Hematopoietic multipotent progenitor cell treated with erythropoietin and hydrocortisone succinate and interleukin-3 and kit ligand, for 4 days (in vitro differentiated cells): ENCODE data around the gene LRRC3B.
"Not testable (repeated sequence)": the region's sequence is repeated elsewhere in the genome, so short reads cannot be mapped to it uniquely, and the experiment has no call there.

Experiments used
- DNase-seq: peaks from one replicate; pipeline ENCODE4 v3.0.0-alpha.2; 2015

The LRRC3B gene, protein sequence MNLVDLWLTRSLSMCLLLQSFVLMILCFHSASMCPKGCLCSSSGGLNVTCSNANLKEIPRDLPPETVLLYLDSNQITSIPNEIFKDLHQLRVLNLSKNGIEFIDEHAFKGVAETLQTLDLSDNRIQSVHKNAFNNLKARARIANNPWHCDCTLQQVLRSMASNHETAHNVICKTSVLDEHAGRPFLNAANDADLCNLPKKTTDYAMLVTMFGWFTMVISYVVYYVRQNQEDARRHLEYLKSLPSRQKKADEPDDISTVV

DNA sequence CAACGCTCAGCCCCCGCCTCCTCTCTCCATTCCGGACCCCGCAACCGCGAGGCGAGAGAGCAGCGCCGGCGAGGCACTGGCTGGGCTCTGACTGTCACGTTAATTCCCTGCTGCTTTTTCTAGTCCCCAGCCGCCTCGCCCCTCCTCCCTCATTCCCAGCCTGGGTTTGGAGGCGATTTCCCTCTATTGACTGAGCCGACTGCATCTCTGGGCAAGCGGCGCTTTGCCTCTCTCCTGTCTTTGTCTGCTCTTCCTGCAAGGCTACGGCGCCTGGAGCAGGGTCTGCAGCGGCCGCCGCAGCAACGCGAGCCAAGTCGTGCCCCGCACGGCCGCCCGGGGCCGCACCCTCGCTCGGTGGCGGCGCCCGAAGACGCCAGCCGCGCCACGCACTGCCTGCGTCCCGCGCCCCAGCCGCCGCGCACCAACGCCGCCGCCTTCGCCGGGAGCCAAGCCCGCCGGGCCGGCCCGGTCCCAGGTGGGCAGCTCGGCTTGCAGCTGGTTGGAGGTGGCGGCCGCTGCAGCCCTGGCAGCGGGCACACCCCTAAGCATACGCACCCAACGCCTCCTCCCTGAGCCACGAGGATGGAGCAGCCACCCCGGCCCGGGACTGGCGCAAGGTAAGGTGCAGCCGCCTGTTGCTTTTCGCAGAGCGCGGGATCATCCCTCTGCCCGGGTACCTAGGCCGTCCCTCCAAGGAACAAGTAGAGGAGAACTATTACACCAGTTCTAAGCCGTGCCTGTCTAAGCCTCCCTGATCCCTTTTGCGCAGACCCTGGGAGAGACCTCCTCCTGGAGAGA lies at the start of gene LRRC3B:
Gene LRRC3B (plus strand): TSS at position 152 of the 798 bp plus-strand sequence. CDS start 86,901 bp downstream, outside the sequence.
- peak; percentile 2 for DNase-seq

DNA sequence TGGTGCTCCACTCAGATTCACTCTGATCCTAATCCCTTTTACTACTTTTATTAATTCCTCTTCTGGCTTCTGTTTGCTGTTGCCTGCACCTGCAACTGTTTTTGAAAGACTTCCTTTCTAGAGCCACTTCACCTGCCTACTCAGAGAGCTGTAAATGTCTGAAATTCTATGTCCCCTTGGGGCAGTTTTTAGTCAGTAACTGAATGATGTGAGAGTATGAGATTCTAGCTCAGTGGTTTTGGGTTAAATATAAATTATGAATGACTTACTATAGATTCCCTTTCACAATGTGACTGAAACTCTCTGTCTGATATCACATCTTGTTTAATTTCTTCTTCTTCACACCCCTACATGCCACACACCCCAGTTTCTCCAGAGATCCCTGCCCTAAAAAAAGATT lies 47.8 kb upstream of the LRRC3B start:
- DNase-seq, result no peak

DNA sequence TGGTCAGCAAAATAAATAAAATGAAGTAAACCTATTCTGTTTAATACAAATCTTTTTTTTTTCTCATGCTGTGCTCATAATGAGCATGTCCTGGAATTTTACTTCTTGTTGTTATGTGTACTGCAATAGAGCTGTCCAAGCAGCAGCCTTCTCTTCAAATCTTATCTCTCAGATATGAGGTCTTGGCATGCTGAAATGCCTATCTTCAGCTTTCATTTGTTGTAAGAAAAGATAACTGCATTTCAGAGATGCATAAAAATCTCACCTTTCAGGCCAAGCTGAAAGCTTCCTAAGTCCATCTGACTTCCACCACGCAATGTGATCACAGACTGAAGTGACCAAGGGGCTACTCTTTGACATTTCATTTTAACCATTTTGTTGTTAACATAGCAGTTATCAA lies 43.5 kb upstream of the LRRC3B start:
- no peak for DNase-seq

DNA sequence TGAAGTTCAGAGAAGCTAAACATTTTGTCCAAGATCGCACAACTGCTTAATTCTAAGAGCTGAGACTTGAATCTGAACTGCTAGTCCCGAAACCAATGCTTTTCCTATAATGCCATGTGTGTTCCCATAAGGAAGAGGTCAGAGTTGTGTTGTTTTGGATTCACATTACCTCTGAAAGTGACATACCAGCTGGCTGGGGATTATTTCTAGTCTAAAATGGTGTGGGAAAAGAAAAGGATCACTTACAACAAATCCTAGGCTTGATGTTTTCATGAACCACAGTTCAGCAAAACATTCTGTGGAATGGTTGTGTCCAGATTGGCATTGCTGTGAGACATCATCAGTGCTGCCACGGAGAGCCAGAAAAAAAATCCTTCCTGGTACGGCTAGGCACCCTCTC lies 35.0 kb upstream of the LRRC3B start:
- DNase-seq, result no peak

DNA sequence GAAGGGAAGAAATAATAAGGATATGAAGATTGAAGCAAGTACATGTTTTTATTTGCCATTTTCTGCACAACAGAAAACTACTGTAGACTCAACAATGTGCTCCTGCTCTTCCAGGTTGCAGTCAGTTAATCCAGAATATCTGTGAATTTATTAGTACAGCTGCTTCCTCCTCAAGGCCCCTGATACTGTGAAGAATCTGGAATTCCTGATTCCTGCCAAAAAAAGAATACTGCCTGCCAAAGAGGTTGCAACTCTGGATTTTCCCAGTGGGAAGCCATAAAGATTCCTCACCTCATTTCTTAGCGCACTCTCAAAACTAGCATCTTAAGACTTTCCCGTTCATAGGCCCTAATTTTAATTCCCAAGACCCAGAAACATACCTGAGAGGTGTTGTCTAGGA lies 33.6 kb upstream of the LRRC3B start:
- DNase-seq, result no peak

DNA sequence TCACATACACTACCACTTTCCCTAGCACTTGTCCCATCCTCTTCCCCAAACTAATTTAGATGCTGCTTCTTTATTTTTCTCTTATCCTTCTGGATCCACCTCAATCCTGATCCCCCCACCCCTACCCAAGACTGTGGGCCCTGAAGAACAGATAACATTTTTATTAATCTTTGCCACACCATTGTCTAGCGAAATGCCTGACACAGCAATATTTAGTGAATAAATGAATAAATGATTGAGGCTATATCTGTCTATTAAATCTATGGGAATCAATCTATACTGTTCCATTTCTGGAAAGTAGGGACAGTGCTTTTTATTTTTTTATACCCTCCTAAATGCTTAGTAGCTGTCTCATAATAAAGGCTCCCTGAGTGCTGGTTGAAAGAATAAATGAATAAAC lies 32.9 kb upstream of the LRRC3B start:
- DNase-seq, result no peak

DNA sequence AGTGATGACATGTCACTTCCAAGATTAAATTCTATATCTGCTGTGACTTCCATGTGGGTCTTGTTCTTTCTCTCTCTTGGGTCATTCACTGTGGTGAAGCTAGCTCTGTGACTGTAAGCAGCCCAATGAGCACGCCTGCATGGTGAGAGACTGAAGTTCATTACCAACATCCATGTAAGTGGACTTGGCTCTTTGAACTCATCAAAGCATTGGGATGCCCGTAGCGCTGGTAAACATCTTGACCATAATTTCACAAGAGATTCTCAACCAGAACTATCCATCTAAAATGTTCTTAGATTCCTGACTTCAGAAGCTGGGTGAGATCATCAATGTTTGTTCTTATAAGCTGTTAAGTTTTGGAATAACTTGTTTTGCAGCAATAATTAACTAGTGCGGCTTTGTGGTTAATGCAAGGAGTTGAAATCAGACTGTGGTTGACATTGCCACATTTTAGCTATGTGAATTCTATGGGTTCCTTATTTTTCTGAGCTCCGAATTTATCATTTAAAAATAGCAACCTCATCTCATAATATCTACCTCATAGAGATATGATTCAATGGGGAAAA lies 31.6 kb upstream of the LRRC3B start:
- no peak for DNase-seq

DNA sequence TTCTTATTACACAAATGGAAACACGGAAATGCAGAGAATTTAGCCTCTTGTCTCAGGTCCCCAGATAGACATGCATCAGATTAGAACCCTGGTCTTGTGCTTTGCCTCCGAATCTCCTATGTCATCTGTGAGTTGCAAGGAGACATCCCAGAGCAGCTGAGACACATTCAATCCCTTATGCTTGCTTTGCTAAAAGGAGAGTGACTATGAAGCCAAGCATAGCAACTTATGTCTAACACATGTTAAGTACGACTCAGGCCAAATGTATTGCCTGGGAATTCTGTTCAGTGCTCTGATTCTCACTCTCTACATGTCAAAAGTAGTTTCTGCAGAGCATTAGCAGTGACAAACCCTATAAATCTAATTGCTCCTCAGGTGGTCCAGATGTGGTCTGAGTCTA lies 30.6 kb upstream of the LRRC3B start:
- no peak for DNase-seq

DNA sequence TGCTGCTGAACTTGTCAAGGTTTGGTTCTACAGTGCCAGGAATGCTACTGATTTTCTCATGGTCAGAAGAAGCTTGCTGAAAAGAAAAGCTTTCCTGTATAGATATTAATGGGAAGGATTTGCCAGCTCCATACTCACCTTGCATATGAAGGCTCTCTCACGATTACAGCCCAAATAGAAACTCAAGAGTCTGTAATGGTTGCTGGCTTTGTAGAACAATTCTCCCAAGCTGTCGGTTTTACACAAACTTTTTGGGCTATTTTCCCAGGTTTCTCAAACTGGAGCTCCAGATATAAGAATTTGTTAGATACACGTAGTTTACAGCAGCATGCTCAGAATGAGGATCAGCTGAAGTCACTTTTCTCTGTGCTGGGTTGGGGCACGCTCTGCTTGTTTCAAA lies 30.1 kb upstream of the LRRC3B start:
- no peak for DNase-seq

DNA sequence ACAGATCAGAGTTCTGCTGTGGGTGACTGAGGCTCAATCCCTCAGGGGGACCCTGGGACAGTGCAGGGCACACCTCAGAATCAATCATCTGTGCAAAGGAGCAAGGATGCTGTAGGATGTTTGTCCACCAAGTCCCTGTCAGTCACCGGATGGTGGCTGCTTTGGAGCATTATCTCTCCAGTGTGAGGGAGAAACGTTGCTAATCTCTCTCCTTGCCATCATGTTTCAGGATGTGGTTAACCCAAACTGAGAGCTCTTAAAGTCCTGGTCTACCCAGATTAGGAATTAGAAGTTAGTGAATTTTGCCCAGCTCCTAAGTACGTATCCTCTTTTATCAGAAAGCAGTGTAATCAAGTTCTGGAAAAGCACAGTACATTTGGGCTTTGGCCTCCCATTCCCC lies 26.2 kb upstream of the LRRC3B start:
- peak; percentile 44 for DNase-seq

DNA sequence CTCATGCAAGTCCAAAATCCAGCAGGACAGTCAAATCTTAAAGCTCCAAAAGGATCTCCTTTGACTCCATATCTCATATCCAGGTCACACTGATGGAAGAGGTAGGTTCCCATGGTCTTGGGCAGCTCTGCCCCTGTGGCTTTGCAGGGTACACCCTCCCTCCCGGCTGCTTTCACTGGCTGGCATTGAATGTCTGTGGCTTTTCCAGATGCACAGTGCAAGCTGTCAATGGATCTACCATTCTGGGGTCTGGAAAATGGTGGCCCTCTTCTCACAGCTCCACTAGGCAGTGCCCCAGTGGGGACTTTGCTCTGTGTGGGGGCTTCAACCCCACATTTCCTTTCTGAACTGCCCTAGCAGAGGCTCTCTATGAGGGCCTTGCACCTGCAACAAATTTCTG lies 19.3 kb upstream of the LRRC3B start:
- not testable (repeated sequence) for DNase-seq

DNA sequence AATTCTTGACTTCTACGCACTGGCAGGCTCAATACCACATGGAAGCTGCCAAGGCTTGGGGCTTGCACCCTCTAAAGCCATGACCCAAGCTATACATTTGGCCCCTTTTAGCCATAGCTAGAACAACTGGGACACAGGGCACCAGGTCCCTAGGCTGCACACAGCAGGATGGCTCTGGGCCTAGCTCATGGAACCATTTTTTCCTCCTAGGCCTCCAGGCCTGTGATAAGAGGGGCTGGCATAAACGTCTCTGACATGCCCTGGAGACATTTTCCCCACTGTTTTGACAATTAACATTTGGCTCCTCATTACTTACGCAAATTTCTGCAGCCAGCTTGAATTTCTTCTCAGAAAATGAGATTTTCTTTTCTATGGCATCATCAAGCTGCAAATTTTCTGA lies 18.8 kb upstream of the LRRC3B start:
- not testable (repeated sequence) for DNase-seq

DNA sequence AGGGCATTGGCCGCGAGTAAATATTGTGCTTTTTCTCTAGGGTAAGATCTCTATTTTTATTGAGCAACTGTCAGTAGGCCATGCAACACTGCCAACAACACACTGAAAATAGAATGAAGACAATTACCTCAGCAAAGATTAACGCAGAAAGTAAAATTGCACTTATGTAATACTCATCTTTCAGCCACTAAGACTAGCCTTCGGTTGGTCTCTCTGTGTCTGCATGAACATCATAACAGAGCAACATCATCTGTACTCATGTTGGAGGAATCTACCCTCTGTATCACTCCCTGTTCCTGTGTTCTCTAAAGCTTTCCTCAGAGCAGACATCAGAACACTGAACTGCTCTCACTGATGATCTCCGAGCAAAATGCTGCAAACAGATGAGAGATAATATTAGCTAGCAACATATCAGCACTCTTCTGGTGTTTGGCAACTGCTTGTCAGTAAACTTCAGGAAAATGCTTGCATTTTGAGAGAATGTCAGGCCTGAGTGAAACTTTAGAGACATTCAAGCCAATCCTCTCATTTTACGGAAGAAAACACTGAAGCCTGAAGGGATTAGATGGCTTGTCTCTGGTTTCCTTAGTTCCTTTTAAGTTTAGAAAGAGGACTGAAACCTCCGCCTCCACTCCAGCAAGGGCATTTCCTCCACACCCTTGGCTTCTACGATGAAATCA lies 8.4 kb upstream of the LRRC3B start:
- DNase-seq, result no peak

DNA sequence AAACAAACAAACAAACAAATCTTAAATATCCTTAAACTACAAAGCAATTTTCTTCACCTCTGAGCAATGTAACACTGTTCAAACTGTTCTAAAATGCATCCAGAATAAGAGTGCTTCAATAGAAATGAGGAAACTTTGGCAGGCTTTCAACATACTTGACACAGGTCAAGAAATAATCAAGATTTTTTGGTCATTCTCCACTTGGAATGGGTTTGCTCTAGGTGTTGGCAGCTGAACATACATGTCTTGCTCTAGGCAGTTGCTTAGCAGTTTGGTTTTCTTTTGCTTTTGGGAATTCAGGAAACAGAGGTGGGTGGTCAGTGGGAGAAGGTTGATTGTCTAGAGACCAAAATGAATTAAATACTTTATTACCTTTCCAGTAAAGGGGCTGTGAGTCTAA lies 1.4 kb upstream of the LRRC3B start:
- DNase-seq, result no peak

DNA sequence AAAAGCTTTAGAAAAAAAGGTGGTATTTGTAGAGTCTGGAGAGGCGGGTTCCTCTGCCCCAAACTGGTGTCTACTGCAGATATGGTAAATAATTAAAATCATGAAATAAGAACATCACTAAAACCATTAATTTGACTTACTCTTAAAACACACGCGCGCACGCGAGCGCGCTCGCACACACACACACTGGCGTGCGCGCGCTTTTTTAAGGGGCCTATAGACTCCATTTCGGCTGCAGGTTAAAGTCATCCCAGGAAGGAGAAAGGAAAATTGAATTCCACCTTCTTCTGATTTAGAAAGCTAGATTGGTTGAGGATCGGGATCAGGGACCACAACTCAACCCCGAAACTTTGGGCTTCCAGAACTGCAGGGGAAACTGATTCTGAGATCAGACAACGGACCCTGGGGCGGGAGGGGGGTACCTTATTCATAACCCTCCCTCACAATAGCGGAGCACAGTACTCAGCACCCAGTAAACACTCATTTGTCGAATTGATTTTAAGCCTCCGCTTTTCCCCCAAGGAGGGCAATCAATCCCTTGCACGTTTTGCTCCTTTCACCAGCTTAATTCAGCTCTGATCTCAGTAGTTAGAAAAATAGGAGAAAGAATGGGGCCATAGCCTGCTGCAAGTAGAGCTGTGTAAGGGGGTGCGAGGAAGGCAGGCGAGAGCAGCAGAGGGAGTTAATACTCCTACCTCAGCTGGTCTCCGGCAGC lies 509 bp upstream of the LRRC3B start:
- DNase-seq, result no peak

DNA sequence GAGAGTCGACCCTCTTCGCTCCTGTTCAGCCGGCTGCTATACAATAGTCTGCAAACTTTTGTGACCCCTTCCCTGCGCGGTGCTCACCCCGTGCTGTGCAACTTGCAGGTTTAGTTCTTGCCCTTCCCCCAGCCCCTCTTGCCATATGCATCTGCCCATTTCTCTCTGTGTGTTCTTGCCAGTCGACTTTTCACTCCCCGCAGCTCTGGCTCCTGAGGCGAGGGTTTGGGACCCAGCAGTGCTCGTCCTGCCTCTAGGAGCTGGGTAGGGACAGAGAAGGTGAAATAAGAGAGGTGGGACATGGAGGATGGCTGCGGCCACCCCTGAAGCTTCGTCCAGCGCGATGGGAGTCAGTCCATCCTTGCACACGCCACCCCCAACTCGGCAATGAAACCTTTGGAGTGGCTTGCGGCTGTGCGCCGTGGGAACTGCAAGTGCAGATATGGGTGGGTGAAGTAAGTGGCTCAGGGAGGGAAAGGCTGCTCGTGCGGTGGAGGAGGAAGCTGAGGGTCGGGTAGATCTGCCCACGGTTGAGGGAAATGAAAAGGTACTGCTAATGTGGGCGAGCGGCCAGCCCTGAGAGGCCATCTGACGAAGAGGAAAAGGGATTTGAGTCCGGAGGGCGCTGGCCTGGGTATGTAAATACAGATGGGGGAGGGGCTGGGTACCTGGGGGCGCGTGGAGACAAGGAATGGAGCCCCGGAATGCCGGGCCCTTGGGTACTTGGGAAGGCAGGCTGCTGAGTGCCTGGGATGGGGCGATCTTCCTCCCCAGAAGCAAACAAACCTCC lies 1.0 kb downstream of the LRRC3B start:
- DNase-seq, result no peak

DNA sequence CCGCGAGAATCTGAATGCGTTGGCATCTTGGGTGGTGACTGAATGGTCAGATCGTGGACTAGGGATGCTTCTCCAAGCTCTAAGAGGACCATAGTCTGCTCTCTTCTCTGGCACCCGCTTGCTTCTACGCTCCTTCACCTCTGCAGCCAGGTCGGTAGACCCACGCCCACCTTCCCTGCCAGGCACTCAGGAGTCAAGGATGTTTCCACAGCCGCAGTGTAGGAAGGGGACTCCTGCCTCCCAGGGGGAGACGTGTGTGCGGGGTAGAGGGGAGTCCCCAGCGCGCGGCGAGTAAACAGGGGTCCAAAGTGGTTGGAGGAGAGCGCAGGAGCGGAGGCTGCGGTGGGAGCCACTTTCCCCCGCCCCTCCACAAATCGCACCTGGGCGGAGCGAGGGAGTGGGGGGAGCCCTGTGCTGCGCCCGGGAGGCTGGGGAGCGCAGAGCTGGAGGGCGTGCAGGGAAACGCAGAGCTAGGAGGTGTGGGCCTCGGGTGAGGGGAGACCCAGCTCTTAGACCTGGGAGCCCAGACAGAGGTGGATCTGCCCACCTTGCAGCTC lies 1.7 kb downstream of the LRRC3B start:
- DNase-seq, result no peak

DNA sequence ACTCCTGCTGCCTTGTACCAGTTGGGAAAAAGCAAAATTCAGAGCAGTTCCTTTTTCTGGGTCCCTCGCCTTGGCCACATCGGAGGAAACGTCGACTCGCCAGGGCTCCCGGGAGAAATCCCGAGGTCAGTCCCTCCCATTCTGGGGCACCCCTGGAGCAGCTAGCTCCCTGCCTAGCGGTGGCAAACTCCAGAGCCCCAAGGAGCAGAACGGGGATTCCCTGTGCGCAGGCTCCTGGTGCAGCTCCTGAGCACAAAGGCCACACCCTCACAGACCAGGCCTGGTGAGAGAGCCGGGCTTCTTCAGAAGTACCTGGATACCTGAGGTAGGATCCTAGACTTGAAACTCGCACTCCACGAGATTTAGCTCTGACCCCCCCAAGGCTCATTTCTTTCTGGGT lies 2.6 kb downstream of the LRRC3B start:
- no peak for DNase-seq

DNA sequence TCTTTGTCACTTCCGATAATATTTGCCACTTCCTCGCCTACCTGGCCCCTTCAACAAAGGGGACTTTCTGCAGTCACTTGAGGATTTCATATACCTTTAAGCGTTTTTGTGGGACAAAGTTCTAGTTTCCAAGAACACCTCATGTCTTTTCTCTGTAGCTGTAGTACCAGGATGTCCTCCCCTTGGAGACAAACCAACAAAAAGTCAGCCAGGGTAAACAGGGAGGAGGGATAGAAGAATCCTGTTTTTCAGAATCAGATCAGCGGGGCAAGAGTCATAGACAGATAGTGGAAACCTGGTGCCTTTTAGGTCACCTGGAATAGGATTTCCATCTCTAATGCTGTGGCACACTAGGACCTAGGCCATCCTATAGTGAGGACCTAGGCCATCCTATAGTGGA lies 4.5 kb downstream of the LRRC3B start:
- no peak for DNase-seq

DNA sequence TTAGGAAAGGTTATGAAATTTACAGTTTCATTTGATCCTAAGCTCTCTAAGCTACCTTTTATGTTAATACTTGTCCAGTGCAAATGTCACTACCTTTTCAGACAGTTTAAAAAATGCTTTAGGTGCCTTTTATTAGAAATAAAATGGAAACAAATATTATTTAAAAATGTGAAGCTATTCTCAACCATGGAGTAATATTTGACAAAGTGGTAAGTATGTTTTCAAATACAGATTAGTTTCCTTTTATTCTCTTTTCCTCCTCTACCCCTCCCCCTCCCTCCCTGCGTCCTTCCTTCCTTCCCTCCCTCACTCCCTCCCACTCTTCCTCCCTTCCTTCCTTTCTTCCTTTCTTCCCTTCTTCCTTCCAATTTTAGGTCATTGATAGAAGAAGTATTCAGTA lies 6.3 kb downstream of the LRRC3B start:
- no peak for DNase-seq

DNA sequence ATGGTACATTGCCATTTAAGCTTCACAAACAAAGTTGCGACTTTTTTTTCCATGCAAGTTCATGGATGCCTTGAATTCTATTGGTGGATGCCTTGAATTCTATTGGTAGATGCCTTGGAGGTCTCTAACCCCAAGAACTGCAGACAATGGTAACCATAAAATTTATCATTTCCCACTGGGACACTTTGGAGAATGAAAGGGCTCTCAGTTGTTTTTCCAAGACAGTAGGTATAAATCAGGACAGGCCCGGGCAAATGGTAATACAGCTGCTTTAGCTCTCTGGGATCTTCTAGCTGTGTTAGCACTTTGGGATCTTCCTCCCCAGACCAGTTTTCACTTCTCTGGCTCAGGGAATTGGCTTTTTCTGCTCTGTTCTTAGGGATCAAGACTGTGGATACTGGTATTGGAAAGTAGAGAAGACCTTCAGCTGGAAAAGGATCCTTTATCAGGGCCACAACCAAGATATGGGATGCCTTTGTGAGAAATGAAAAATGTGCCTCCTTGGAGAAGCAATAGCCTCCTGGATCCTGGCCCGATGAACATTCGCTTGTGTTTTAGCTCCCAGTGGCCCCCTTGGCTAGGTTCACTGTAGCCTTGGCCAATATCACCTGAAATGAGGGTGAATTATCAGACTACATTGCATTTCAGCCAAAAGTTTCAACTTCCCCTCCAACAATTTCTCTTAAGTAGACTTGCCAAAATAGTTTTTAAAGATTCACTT lies 8.3 kb downstream of the LRRC3B start:
- no peak for DNase-seq
